ENCODE data around the gene GNG13. TPM values are rescaled to one million over a fixed set of nuclear protein-coding genes. Genes with fewer than 3 reads are reported as not detected.

The GNG13 gene
- total and polyA plus RNA-seq, 2 of the 4 experiments (the other 2 are of a cell fraction) = not detected

DNA sequence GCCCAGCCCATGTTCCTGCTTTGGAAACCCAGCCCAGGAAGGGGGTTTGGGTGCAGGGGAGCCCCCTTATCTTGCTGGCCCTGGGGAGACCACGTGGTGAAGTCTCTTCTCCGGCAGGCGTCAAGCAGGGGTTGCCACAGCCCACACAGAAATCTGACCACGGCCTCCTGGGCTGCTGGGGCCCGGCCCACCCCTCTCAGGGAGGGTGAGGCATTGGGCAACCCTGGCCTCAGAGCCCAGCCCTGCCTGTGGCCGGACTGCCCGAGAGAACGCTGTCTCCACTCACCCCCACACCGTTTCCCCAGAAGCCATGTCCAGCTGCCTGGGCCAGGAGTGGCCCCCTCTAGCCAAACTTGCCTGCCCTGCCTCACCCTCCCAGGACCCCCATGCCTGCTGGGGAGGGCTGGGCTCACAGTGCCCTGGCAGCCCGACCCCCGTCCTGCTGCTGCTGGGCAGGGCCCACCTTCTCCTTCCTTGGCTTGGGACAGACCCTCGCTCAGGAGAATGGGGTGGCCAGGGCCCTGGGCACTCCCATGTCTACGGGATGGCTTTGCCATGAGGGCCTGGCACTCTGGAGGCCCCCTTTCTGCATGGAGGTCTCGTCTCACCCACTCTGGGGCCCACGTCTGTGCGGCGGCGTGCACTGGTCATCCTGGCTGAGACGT, 19.1 kb downstream of the GNG13 start:
- Histone ChIP-seq H2BK20ac (ENCODE audit: low read depth, low read length) (no peak overlapping the region), H2BK5ac (ENCODE audit: low read depth, low read length, poor library complexity, severe bottlenecking) (no peak overlapping the region), H3K9me1 (ENCODE audit: insufficient read depth, low read length) (no peaks in the 10 kb centered on the region), H2AK5ac (ENCODE audit: low read depth, low read length) (no peak overlapping the region), H3K9me3 (ENCODE audit: control insufficient read depth, insufficient read depth, low read length) (no peaks in the 10 kb centered on the region), H2BK120ac (ENCODE audit: low read depth, low read length) (no peak overlapping the region), H3K4me2 (ENCODE audit: low read depth, low read length) (no peak overlapping the region), H4K5ac (ENCODE audit: low read depth, low read length) (no peak overlapping the region), H3K9ac (ENCODE audit: low read depth, low read length) (no peak overlapping the region), H3K36me3 (ENCODE audit: control insufficient read depth, insufficient read depth, low read length) (peaks cover 7% of the 10 kb centered on the region; the same call in 1 of the 2 replicates), H3K79me1 (ENCODE audit: low read depth in 1 of 2, low read length in 2 of 2) (peaks cover 0 to 10% of the 10 kb centered on the region in 2 experiments; a peak in 1 of 4 replicates), H3K23ac (ENCODE audit: low read depth, low read length) (no peak overlapping the region), H4K91ac (ENCODE audit: insufficient read depth, low read depth, low read length) (no peak overlapping the region), H4K8ac (ENCODE audit: low read depth in 2 of 2, low read length in 2 of 2) (no peak overlapping the region), H2AFZ (replicated peaks; ENCODE audit: low read length, poor library complexity) (no peak overlapping the region), H3K18ac (ENCODE audit: low read depth, low read length) (no peak overlapping the region), H2BK15ac (ENCODE audit: low read depth, low read length) (no peak overlapping the region), H3K4ac (ENCODE audit: low read depth, low read length) (no peak overlapping the region), H3K4me3 (ENCODE audit: insufficient read depth, low read depth, low read length) (no peak overlapping the region), H3K27ac (ENCODE audit: insufficient read depth, low read length) (no peak overlapping the region), H3K4me1 (ENCODE audit: control insufficient read depth, insufficient read depth, low read length) (peaks cover 5% of the 10 kb centered on the region; the same call in 1 of the 2 replicates), H2AK9ac (replicated peaks; ENCODE audit: low read depth, low read length, poor library complexity) (no peak overlapping the region), H3K56ac (ENCODE audit: extremely low read depth, insufficient read depth, low read length) (no peak overlapping the region), H3K27me3 (ENCODE audit: control insufficient read depth, insufficient read depth, low read length) (peaks cover 9% of the 10 kb centered on the region; the same call in 1 of the 2 replicates), H4K20me1 (ENCODE audit: insufficient read depth, low read length) (peaks cover 11% of the 10 kb centered on the region; the same call in 1 of the 2 replicates), H3K14ac (replicated peaks; ENCODE audit: low read depth, low read length) (no peak overlapping the region)
- ATAC-seq (ENCODE audit: low read depth) = no peak; the same call in 1 of the 2 replicates
- intact Hi-C loops (cut with micrococcal nuclease) = no loop called here
- TF ChIP-seq NFE2L2 (IDR thresholded peaks at IDR 0.05; ENCODE audit: low read depth, low read length) (no peak), SMC3 (IDR thresholded peaks at IDR 0.05; ENCODE audit: low read depth, low read length) (no peak), POLR2A (IDR thresholded peaks at IDR 0.05; ENCODE audit: low read depth, low read length) (no peak), BHLHE40 (IDR thresholded peaks at IDR 0.05; ENCODE audit: low read depth, low read length) (no peak), CHD1 (IDR thresholded peaks at IDR 0.05; ENCODE audit: low read depth, low read length) (no peak), FOS (IDR thresholded peaks at IDR 0.05; ENCODE audit: low read depth, low read length) (no peak), RCOR1 (IDR thresholded peaks at IDR 0.05; ENCODE audit: insufficient replicate concordance, low read length) (no peak), MAZ (IDR thresholded peaks at IDR 0.05; ENCODE audit: borderline replicate concordance, low read depth, low read length) (no peak), CEBPB (IDR thresholded peaks at IDR 0.05; ENCODE audit: low read depth, low read length) (no peak)
- TF ChIP-seq, protein P1, sequence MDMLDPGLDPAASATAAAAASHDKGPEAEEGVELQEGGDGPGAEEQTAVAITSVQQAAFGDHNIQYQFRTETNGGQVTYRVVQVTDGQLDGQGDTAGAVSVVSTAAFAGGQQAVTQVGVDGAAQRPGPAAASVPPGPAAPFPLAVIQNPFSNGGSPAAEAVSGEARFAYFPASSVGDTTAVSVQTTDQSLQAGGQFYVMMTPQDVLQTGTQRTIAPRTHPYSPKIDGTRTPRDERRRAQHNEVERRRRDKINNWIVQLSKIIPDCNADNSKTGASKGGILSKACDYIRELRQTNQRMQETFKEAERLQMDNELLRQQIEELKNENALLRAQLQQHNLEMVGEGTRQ (IDR thresholded peaks at IDR 0.05; ENCODE audit: low read depth, low read length) = no peak
- WGBS, 2 experiments (ENCODE audit: extremely low coverage in 2 of 2, insufficient read length in 1 of 2) = 60% methylated on average over 1 of the region's 19 CpGs; no CpG with 5 or more reads in 1 of the 2 experiments
- no TSS peak for BruUV-seq (replicated peaks)
- dilution Hi-C loops (cut with HindIII; ENCODE audit: low sequenced_read_pairs, unreplicated experiment) = no loop called here
- in situ Hi-C loops (cut with MboI; ENCODE audit: low sequenced_read_pairs) = no loop called here
- no peak for DNase-seq
- ChIA-PET CTCF (no interaction called here), POLR2A (ENCODE audit: unreplicated experiment) (no interaction called here)

All from IMR-90 (cell line).